Body of pancreas (tissue), 4 donors: Measurements from ENCODE around the gene FUBP1. TPM values are rescaled to one million over a fixed set of nuclear protein-coding genes. Genes with fewer than 3 reads are reported as not detected.

Source experiments
- ATAC-seq: fragments of 150-250 bp; one replicate; pipeline ENCODE4 v1.9.1; 2016
- DNase-seq, 4 donors: peaks; one replicate each; pipeline ENCODE4 v3.0.0-alpha.2; 2019
- H3K27ac ChIP-seq, 4 donors: fragments of 200-600 bp; sonication (generic); 1 replicate in 3 of 4; 2 replicates in 1 of 4; pipeline versions ENCODE4 v1.5.1 to v1.6.1; 2016 to 2019; ENCODE audit warnings: mild to moderate bottlenecking in 1 of 4, mixed read lengths in 1 of 4, moderate library complexity in 1 of 4
- H3K27me3 ChIP-seq, 2 donors: fragments of 200-600 bp; sonication (generic); one replicate each; pipeline ENCODE4 v1.6.0; 2016; ENCODE audit warnings: mild to moderate bottlenecking in 1 of 2
- H3K36me3 ChIP-seq, 2 donors: fragments of 200-600 bp; sonication (generic); replicated peaks in 1 of 2; 2 replicates each; pipeline ENCODE4 v1.5.1; 2016; ENCODE audit warnings: low read depth in 2 of 2; ENCODE audit not compliant: insufficient read depth in 1 of 2
- H3K4me1 ChIP-seq: fragments of 200-600 bp; sonication (generic); one replicate; pipeline ENCODE4 v1.6.0; 2016
- H3K4me3 ChIP-seq, 2 donors: fragments of 200-600 bp; sonication (generic); 1 replicate in 1 of 2; 2 replicates in 1 of 2; pipeline ENCODE4 v1.5.1; 2016 to 2019
- H3K9me3 ChIP-seq, 3 donors: fragments of 200-600 bp; sonication (generic); 1 replicate in 2 of 3; 2 replicates in 1 of 3; pipeline ENCODE4 v1.5.1; 2016
- POLR2A ChIP-seq, 3 donors: fragments of 450-650 bp; IDR thresholded peaks; one replicate each; pipeline ENCODE4 v1.6.1; 2016; ENCODE audit warnings: antibody characterized with exemption in 3 of 3, mild to moderate bottlenecking in 2 of 3
- WGBS, 2 donors: methylation state at CpG; one replicate each; pipeline ENCODE4 v1.1.5; 2017; 5-methylcytosine and 5-hydroxymethylcytosine counted together
- intact Hi-C: fragments of 100-400 bp; cut with DNase I; formaldehyde crosslinking; loops from one replicate; pipeline ENCODE4 v1.15.1; 2023
- total RNA-seq, 2 donors: library from RNA; depleted of rRNA; stranded (reverse); fragments of >200 nt; gene quantifications; one replicate each; pipeline ENCODE4 v1.1.0, GENCODE V29; 2016
- TF ChIP-seq, protein P1 (sequence below), 7 experiments: fragments of 450-650 bp in 4 of 7; fragments of 200-600 bp in 3 of 7; sonication (generic) in 3 of 7; IDR thresholded peaks; one replicate each; pipeline ENCODE4 v1.5.1; 2016 to 2019; ENCODE audit warnings: antibody characterized with exemption in 7 of 7

Gene FUBP1
- total RNA-seq, 2 donors from 2014 or later: 56.7 to 63.8 TPM

DNA sequence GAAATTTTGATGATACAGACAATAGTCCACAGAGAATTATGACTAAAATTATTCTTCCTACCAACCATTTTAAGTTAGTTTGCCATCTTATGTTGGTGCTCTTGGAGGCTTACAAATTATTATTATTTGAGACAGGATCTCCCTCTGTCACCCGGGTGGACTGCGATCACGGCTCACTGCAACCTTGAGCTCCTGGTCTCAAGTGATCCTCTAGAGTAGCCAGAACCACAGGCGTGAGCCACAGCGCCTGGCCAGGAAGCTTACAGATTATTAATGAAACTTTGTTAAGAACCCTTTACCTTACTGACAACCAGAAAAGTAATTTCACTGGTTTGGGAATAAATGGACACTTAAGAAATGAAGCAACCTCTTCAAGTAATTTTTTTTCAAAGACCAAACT is 17.9 kb upstream of the FUBP1 start:
- Histone ChIP-seq H3K27ac (peak overlapping the region in 2 of 4 donors; percentile 54 to 84), H3K9me3 (no peaks in the 10 kb centered on the region), H3K36me3 (no peaks in the 10 kb centered on the region), H3K4me3 (no peak overlapping the region), H3K27me3 (no peaks in the 10 kb centered on the region), H3K4me1 (peaks cover 52% of the 10 kb centered on the region)
- TF ChIP-seq, protein P1, sequence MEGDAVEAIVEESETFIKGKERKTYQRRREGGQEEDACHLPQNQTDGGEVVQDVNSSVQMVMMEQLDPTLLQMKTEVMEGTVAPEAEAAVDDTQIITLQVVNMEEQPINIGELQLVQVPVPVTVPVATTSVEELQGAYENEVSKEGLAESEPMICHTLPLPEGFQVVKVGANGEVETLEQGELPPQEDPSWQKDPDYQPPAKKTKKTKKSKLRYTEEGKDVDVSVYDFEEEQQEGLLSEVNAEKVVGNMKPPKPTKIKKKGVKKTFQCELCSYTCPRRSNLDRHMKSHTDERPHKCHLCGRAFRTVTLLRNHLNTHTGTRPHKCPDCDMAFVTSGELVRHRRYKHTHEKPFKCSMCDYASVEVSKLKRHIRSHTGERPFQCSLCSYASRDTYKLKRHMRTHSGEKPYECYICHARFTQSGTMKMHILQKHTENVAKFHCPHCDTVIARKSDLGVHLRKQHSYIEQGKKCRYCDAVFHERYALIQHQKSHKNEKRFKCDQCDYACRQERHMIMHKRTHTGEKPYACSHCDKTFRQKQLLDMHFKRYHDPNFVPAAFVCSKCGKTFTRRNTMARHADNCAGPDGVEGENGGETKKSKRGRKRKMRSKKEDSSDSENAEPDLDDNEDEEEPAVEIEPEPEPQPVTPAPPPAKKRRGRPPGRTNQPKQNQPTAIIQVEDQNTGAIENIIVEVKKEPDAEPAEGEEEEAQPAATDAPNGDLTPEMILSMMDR (IDR thresholded peaks at IDR 0.05): no peak
- TF ChIP-seq POLR2A (IDR thresholded peaks at IDR 0.05): no peak
- ATAC-seq: no peak
- WGBS, 2 donors: 34 to 59% methylated on average over 5 of the region's 5 CpGs
- intact Hi-C loops: no loop called here
- DNase-seq: peak in 1 of 4 donors; percentile 45

GRCh38 chr1:77994117-77994705 is 15.3 kb upstream of the FUBP1 start:
- Histone ChIP-seq H3K27me3 (no peaks in the 10 kb centered on the region), H3K27ac (peak overlapping the region in 1 of 4 donors; percentile 53), H3K4me3 (no peak overlapping the region), H3K4me1 (peaks cover 50% of the 10 kb centered on the region), H3K9me3 (no peaks in the 10 kb centered on the region), H3K36me3 (no peaks in the 10 kb centered on the region)
- DNase-seq (no peak), ATAC-seq (no peak)
- intact Hi-C loops: no loop called here
- TF ChIP-seq POLR2A (IDR thresholded peaks at IDR 0.05): no peak
- TF ChIP-seq, protein P1 (IDR thresholded peaks at IDR 0.05): no peak
- WGBS, 2 donors: 77 to 82% methylated on average over 3 of the region's 3 CpGs

DNA sequence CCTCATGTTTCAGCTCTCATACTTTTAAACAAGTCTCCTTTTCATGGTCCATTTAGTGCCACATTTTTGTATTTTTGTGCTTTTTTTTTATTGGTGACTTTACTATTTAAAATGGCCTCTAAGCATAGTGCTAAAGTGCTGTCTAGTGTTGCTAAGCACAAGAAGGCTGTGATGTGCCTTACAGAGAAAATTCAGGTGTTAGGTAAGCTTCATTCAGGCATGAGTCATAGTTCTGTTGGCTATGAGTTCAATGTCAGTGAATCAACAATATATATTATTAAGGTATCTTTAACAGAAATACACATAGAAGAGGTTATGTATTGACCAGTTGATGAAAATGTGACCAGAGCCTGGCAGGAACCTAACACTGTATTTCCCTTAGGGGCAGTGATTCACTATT is 12.8 kb upstream of the FUBP1 start:
- TF ChIP-seq POLR2A (IDR thresholded peaks at IDR 0.05): no peak
- TF ChIP-seq, protein P1 (IDR thresholded peaks at IDR 0.05): no peak
- H3K4me1 ChIP-seq: peaks cover 46% of the 10 kb centered on the region
- H3K4me3 ChIP-seq: no peak overlapping the region
- intact Hi-C loops: no loop called here
- H3K27me3 ChIP-seq: no peaks in the 10 kb centered on the region
- H3K27ac ChIP-seq: peak overlapping the region in 2 of 4 donors; percentile 21 to 29
- DNase-seq: no peak
- no peaks in the 10 kb centered on the region for H3K36me3 ChIP-seq
- no peaks in the 10 kb centered on the region for H3K9me3 ChIP-seq
- peak; percentile 60 for ATAC-seq

DNA sequence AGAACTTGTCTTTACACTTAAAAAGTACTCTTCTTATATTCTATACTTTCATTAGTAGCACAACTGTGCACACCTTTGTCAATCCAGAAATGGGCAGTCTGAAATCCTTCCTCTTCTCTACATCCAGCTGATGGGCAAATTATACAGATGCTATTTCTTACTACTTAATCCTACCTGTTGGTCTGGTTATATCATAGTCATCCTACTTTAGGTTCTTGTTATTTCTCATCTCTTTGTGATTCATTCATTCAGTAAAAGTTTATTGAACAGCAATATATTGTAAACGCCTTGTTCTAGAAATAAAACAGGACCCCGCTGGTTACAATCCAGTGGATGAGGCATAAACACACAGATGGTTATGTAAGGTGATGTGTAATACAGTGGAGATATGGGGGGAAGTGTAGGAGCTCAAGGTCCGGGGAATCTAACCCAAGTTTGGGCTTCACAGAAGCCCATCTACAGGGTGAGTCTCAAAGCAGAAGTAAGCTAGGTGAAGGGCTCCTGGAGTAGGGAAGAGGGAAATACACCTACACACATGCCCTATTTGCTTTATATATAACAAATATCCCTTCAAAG is 11.8 kb upstream of the FUBP1 start:
- no peaks in the 10 kb centered on the region for H3K9me3 ChIP-seq
- WGBS, 2 donors: 65 to 78% methylated on average over 3 of the region's 3 CpGs
- ATAC-seq (no peak), DNase-seq (no peak)
- H3K4me3 ChIP-seq: no peak overlapping the region
- intact Hi-C loops: no loop called here
- peak overlapping the region in 2 of 4 donors; percentile 1 to 5 for H3K27ac ChIP-seq
- H3K4me1 ChIP-seq: peaks cover 49% of the 10 kb centered on the region
- TF ChIP-seq POLR2A (IDR thresholded peaks at IDR 0.05): no peak
- TF ChIP-seq, protein P1 (IDR thresholded peaks at IDR 0.05): no peak
- no peaks in the 10 kb centered on the region for H3K27me3 ChIP-seq
- H3K36me3 ChIP-seq: no peaks in the 10 kb centered on the region

DNA sequence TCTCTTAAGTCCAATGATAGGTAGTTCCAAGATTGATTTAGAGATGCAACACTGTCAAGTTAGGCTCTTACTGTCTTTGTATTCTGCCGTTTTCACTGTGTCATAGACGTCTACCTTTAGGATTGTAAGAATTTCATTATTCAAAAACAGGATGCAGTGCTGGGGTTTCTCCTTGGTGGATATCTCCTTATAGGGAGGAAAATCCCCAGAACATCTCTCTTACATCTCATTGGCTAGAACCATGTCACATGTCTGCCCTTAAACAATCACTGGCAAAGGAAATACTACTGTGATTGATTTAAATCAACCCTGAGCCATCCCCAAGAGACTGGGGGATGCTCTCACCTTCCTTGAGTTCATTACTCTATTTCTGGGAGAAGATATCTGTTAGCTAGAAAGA is 10.9 kb upstream of the FUBP1 start:
- 88% methylated on average over 2 of the region's 2 CpGs for whole genome bisulfite sequencing, 2 donors
- H3K4me3 ChIP-seq: no peak overlapping the region
- no peaks in the 10 kb centered on the region for H3K36me3 ChIP-seq
- no peaks in the 10 kb centered on the region for H3K9me3 ChIP-seq
- DNase-seq (no peak), ATAC-seq (no peak)
- TF ChIP-seq POLR2A (IDR thresholded peaks at IDR 0.05): no peak
- TF ChIP-seq, protein P1 (IDR thresholded peaks at IDR 0.05): no peak
- intact Hi-C loops: no loop called here
- no peak overlapping the region for H3K27ac ChIP-seq
- peaks cover 45% of the 10 kb centered on the region for H3K4me1 ChIP-seq
- H3K27me3 ChIP-seq: no peaks in the 10 kb centered on the region
